Immature natural killer cell (primary cell): Measurements from ENCODE around the gene SLC6A18. TPM values are rescaled to one million over a fixed set of nuclear protein-coding genes. Genes with fewer than 3 reads are reported as not detected.

ENCODE experiments used
- DNase-seq, 3 donors: peaks; one replicate each; pipeline ENCODE4 v3.0.0; 2022; ENCODE audit warnings: mixed read lengths in 1 of 3
- H3K27ac Mint-ChIP-seq, 6 donors: one replicate each; pipeline ENCODE4 v1.8.0; 2020; ENCODE audit warnings: mixed read lengths in 6 of 6, mild to moderate bottlenecking in 5 of 6, inconsistent platforms in 4 of 6, moderate library complexity in 3 of 6
- H3K27me3 Mint-ChIP-seq, 3 donors: one replicate each; pipeline ENCODE4 v1.8.0; 2020 to 2021; ENCODE audit warnings: low read depth in 3 of 3, mild to moderate bottlenecking in 3 of 3, mixed read lengths in 3 of 3, moderate library complexity in 3 of 3, inconsistent platforms in 1 of 3
- H3K36me3 Mint-ChIP-seq, 3 donors: one replicate each; pipeline ENCODE4 v1.8.0; 2020; ENCODE audit warnings: mixed read lengths in 3 of 3, inconsistent platforms in 2 of 3, mild to moderate bottlenecking in 2 of 3
- H3K4me1 Mint-ChIP-seq, 2 donors: one replicate each; pipeline ENCODE4 v1.8.0; 2020; ENCODE audit warnings: inconsistent platforms in 2 of 2, mild to moderate bottlenecking in 2 of 2, mixed read lengths in 2 of 2, moderate library complexity in 1 of 2
- H3K4me3 Mint-ChIP-seq, 5 donors: one replicate each; pipeline ENCODE4 v1.8.0; 2020; ENCODE audit warnings: mild to moderate bottlenecking in 5 of 5, mixed read lengths in 5 of 5, inconsistent platforms in 3 of 5, moderate library complexity in 3 of 5
- H3K9me3 Mint-ChIP-seq, 6 donors: one replicate each; pipeline ENCODE4 v1.8.0; 2020; ENCODE audit warnings: mild to moderate bottlenecking in 6 of 6, mixed read lengths in 6 of 6, inconsistent platforms in 4 of 6, moderate library complexity in 3 of 6
- polyA plus RNA-seq, 3 donors: library from polyadenylated mRNA; unstranded; fragments of 300-500 nt; fragmentation: Illumina TruSeq; gene quantifications; one replicate each; pipeline ENCODE4 v1.2.3, GENCODE V29; 2021

The SLC6A18 gene
- polyA plus RNA-seq, 3 donors from 2014 or later, result not detected

- no peaks in the 10 kb centered on the region for H3K9me3 Mint-ChIP-seq
- peaks cover 2 to 14% (median 7%) of the 10 kb centered on the region in 3 donors for H3K27me3 Mint-ChIP-seq
- no peaks in the 10 kb centered on the region for H3K36me3 Mint-ChIP-seq
- no peaks in the 10 kb centered on the region for H3K4me1 Mint-ChIP-seq
- H3K27ac Mint-ChIP-seq, result no peak overlapping the region
- no peak for DNase-seq
- no peak overlapping the region for H3K4me3 Mint-ChIP-seq
Observed at GRCh38 chr5:1193591-1193985, 31.6 kb upstream of the SLC6A18 start.

DNA sequence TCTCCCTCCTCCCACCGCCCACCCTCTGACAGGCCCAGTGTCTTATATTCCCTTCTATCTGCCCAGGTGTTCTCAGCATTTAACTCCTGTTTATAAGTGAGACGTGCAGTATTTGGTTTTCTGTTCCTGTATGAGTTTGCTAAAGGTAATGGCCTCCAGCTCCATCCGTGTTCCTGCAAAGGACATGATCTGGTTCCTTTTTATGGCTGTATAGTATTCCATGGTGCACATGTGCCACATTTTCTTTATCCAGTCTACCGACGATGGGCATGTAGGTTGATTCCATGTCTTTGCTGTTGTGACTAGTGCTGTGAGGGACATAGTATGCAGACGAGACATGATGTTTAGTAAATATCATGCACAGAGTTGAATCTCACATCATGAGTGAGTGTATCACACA, 30.8 kb upstream of the SLC6A18 start:
- Mint-ChIP-seq H3K27ac (no peak overlapping the region), H3K36me3 (no peaks in the 10 kb centered on the region), H3K4me3 (no peak overlapping the region), H3K9me3 (no peaks in the 10 kb centered on the region), H3K27me3 (peaks cover 0 to 14% (median 7%) of the 10 kb centered on the region in 3 donors), H3K4me1 (no peaks in the 10 kb centered on the region)
- DNase-seq, result no peak

DNA sequence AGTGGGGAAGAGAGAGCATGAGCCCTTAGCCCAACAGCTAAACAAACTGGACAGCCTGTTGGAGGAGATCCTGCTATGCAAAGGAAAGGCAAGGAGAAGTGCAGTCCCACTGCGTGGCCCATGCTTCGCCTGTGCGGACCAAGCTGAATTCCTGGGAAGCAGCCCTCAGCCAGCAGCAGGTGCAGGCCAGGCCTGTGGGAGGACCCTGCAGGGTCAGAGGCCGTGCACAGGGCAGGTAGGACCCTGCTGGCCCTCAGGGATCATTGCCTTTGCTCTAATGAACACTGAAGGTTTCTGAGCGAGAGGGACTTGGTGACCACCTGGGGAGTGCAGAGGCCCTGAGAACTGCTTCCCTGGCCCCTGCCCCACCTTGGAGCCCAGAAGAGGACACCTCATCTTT, 29.7 kb upstream of the SLC6A18 start:
- DNase-seq, result no peak

GRCh38 chr5:1195916-1196315, 29.3 kb upstream of the SLC6A18 start:
- Mint-ChIP-seq H3K9me3 (no peaks in the 10 kb centered on the region), H3K4me1 (no peaks in the 10 kb centered on the region), H3K27ac (no peak overlapping the region), H3K4me3 (no peak overlapping the region), H3K36me3 (no peaks in the 10 kb centered on the region), H3K27me3 (peaks cover 0 to 4% (median 3%) of the 10 kb centered on the region in 3 donors)
- no peak for DNase-seq

More for the DNA sequence above, 29.7 kb upstream of the SLC6A18 start:
- Mint-ChIP-seq H3K36me3 (no peaks in the 10 kb centered on the region), H3K27me3 (peaks cover 0 to 8% (median 7%) of the 10 kb centered on the region in 3 donors), H3K4me1 (no peaks in the 10 kb centered on the region), H3K27ac (no peak overlapping the region), H3K4me3 (no peak overlapping the region), H3K9me3 (no peaks in the 10 kb centered on the region)

DNA sequence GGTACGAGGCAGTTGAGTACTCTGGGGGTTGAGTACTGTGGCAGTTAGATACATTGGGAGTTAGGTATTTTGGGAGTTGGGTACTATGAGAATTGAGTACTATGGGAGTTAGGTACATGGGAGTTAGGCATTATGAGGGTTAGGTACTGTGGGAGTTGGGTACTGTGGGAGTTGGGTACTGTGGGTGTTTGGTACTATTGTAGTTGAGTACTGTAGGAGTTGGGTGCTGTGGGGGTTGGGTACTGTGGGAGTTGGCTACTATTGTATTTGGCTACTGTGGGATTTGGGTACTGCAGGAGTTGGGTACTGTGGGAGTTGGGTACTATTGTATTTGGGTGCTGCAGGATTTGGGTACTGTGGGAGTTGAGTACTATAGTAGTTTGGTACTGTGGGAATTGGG, 28.6 kb upstream of the SLC6A18 start:
- H3K27me3 Mint-ChIP-seq, result peaks cover 0 to 4% (median 2%) of the 10 kb centered on the region in 3 donors
- no peak overlapping the region for H3K27ac Mint-ChIP-seq
- H3K4me1 Mint-ChIP-seq, result no peaks in the 10 kb centered on the region
- H3K36me3 Mint-ChIP-seq, result no peaks in the 10 kb centered on the region
- H3K9me3 Mint-ChIP-seq, result no peaks in the 10 kb centered on the region
- no peak overlapping the region for H3K4me3 Mint-ChIP-seq
- no peak for DNase-seq

- no peaks in the 10 kb centered on the region for H3K36me3 Mint-ChIP-seq
- DNase-seq, result no peak
- no peaks in the 10 kb centered on the region for H3K9me3 Mint-ChIP-seq
- no peak overlapping the region for H3K27ac Mint-ChIP-seq
- H3K4me1 Mint-ChIP-seq, result no peaks in the 10 kb centered on the region
- no peak overlapping the region for H3K4me3 Mint-ChIP-seq
- peaks cover 0 to 4% (median 2%) of the 10 kb centered on the region in 3 donors for H3K27me3 Mint-ChIP-seq
Observed at GRCh38 chr5:1197876-1198666, 27.1 kb upstream of the SLC6A18 start.

DNA sequence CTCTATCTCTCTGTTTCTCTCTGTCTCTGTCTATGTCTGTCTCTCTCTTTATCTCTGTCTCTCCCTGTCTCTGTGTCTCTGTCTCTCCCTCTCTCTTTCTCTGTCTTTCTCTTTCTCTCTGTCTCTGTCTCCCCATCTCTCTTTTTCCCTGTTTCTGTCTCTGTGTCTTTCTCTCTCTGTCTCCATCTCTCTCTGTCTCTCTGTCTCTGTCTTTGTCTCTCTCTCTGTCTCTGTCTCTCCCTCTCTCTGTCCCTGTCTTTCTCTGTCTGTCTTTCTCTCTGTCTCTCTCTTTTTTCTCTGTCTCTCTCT, 25.9 kb upstream of the SLC6A18 start:
- H3K36me3 Mint-ChIP-seq, result no peaks in the 10 kb centered on the region
- H3K4me1 Mint-ChIP-seq, result no peaks in the 10 kb centered on the region
- H3K4me3 Mint-ChIP-seq, result no peak overlapping the region
- DNase-seq, result no peak
- H3K27ac Mint-ChIP-seq, result no peak overlapping the region
- H3K27me3 Mint-ChIP-seq, result peaks cover 0 to 4% (median 2%) of the 10 kb centered on the region in 3 donors
- no peaks in the 10 kb centered on the region for H3K9me3 Mint-ChIP-seq

GRCh38 chr5:1199649-1200494, 25.3 kb upstream of the SLC6A18 start:
- H3K27me3 Mint-ChIP-seq, result peaks cover 0 to 4% (median 2%) of the 10 kb centered on the region in 3 donors
- no peaks in the 10 kb centered on the region for H3K4me1 Mint-ChIP-seq
- no peaks in the 10 kb centered on the region for H3K36me3 Mint-ChIP-seq
- H3K9me3 Mint-ChIP-seq, result no peaks in the 10 kb centered on the region
- H3K4me3 Mint-ChIP-seq, result no peak overlapping the region
- H3K27ac Mint-ChIP-seq, result no peak overlapping the region
- DNase-seq, result no peak

DNA sequence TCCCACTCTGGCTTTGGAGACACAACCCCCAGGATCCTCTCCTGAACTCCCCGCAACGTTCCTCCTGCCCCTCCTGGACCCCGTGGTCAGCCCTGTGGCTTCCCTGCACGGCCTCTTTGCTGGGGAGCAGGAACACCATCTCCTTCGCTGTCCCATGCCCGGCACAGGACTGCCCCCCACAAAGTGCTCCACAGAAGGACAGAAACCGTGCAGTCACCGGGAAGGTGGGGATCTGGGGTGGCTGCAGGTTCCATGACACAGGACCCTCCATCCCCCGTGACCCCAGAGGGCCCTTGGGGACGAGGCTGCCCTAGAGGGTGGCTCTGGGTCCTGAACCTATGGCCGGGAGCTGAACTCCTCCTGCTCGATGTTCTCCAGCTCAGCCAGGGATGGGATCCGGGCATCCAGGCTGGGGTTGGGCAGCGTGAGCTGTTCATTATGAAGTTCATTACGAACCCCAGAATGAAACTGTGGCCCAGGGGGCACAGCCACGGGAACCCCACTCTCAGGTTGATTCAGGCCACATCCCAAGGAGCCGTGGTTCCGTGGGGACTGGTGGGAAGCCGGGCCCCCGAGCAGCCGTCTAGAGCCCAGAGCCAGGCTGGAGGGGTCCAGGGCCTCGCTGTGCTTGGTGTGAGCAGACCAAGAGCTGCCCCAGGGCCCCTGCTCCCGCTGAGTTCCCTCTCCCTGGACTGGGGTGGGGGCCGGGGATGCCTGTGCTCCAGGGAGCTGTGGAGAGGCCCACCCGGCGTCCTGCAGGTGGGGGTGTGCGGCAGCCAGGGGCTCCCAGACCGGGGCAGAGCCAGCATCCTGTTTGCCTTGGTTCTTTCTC, 24.5 kb upstream of the SLC6A18 start:
- H3K4me3 Mint-ChIP-seq, result no peak overlapping the region
- no peaks in the 10 kb centered on the region for H3K9me3 Mint-ChIP-seq
- peaks cover 0 to 7% (median 2%) of the 10 kb centered on the region in 3 donors for H3K27me3 Mint-ChIP-seq
- no peak for DNase-seq
- H3K36me3 Mint-ChIP-seq, result no peaks in the 10 kb centered on the region
- no peak overlapping the region for H3K27ac Mint-ChIP-seq
- H3K4me1 Mint-ChIP-seq, result no peaks in the 10 kb centered on the region

DNA sequence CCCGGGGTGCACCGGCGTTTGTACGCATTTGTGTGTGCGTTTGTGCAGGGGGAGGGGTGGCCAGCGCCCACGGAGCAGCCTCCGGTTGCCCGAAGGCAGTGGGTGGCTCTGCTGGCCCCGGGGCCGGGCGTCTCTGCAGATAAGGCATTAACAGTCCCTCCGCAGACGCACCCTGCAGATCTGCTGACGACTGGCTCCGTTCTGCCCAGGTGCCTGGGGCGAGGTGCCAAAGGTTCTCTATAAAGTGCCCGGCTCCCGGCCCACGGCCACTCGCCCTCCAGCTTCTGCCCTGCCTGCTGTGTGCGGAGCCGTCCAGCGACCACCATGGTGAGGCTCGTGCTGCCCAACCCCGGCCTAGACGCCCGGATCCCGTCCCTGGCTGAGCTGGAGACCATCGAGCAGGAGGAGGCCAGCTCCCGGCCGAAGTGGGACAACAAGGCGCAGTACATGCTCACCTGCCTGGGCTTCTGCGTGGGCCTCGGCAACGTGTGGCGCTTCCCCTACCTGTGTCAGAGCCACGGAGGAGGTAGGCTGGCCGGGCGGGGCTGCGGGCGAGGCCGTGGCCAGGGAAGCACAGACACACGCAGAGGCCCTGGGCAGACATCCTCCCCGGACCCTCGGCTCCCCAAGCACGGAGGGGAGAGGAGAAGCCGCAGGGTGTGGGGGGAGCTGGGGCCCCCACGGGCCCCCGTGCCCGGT, 23.7 kb upstream of the SLC6A18 start, which contains the start of gene SLC6A19:
Gene SLC6A19, plus strand, starts transcription at position 269 of the 699 bp plus-strand sequence. Its CDS starts 56 bp downstream, at position 325.
- Mint-ChIP-seq H3K27me3 (peaks cover 0 to 6% (median 4%) of the 10 kb centered on the region in 3 donors), H3K9me3 (no peaks in the 10 kb centered on the region), H3K4me3 (no peak within 1 kb of the TSS), H3K36me3 (no peaks in the 10 kb centered on the region), H3K27ac (no peak within 1 kb of the TSS), H3K4me1 (no peaks in the 10 kb centered on the region)
- DNase-seq, result no peak

- Mint-ChIP-seq H3K27me3 (peaks cover 0 to 3% (median 3%) of the 10 kb centered on the region in 3 donors), H3K4me3 (no peak overlapping the region), H3K9me3 (no peaks in the 10 kb centered on the region), H3K27ac (no peak overlapping the region), H3K4me1 (no peaks in the 10 kb centered on the region), H3K36me3 (no peaks in the 10 kb centered on the region)
- DNase-seq, result no peak
Observed at GRCh38 chr5:1202026-1202797, 23.0 kb upstream of the SLC6A18 start.

- no peaks in the 10 kb centered on the region for H3K36me3 Mint-ChIP-seq
- no peak overlapping the region for H3K4me3 Mint-ChIP-seq
- no peak overlapping the region for H3K27ac Mint-ChIP-seq
- H3K4me1 Mint-ChIP-seq, result no peaks in the 10 kb centered on the region
- no peak for DNase-seq
- no peaks in the 10 kb centered on the region for H3K9me3 Mint-ChIP-seq
- peaks cover 3 to 4% (median 3%) of the 10 kb centered on the region in 3 donors for H3K27me3 Mint-ChIP-seq
Observed at GRCh38 chr5:1202798-1203185, 22.4 kb upstream of the SLC6A18 start.
